ENCODE measurements around the gene MDGA2. TPM values are rescaled to one million over a fixed set of nuclear protein-coding genes. Genes with fewer than 3 reads are reported as not detected.

The MDGA2 gene
- total and polyA plus RNA-seq, 2 of the 8 experiments (the other 6 are each of a cell fraction or from before 2014, with no cell fraction given), result 0.11 to 0.69 TPM

- Histone ChIP-seq H4K5ac (ENCODE audit: insufficient read length, low read depth, low read length) (no peak overlapping the region), H3K79me1 (ENCODE audit: low read depth, low read length) (no peaks in the 10 kb centered on the region), H3K4me1 (replicated peaks in 1 of 4; ENCODE audit: control insufficient read depth in 3 of 4, insufficient read depth in 4 of 4, low read length in 3 of 4) (no peaks in the 10 kb centered on the region), H2BK15ac (ENCODE audit: low read length) (no peak overlapping the region), H2AFZ (ENCODE audit: low read length) (no peak overlapping the region), H3K18ac (ENCODE audit: extremely low read depth, low read length) (no peak overlapping the region), H3K9ac (replicated peaks in 1 of 4; ENCODE audit: extremely low read depth in 1 of 4, low read depth in 3 of 4, low read length in 3 of 4) (no peak overlapping the region), H3K27ac (ENCODE audit: low read depth, low read length) (no peak overlapping the region), H3K14ac (ENCODE audit: insufficient read length) (no peak overlapping the region), H3K9me3 (ENCODE audit: insufficient read depth in 2 of 2, low read depth in 1 of 2, low read length in 1 of 2) (peaks cover 5 to 8% of the 10 kb centered on the region in 2 experiments; a peak in 1 of 4 replicates), H2BK120ac (replicated peaks; ENCODE audit: low read depth, low read length) (no peak overlapping the region), H3K4me2 (ENCODE audit: insufficient read depth in 1 of 2, low read depth in 2 of 2, low read length in 2 of 2) (no peak overlapping the region), H3K23ac (ENCODE audit: insufficient read length) (no peak overlapping the region), H2BK20ac (ENCODE audit: low read length) (no peak overlapping the region), H4K91ac (replicated peaks; ENCODE audit: insufficient read length, low read length) (no peak overlapping the region), H2AK5ac (ENCODE audit: low read depth, low read length) (no peak overlapping the region), H3K79me2 (ENCODE audit: control insufficient read depth in 1 of 2, insufficient read depth in 2 of 2, low read length in 2 of 2) (no peaks in the 10 kb centered on the region), H2BK12ac (ENCODE audit: low read depth, low read length) (no peak overlapping the region), H4K8ac (ENCODE audit: extremely low read depth, insufficient read depth, low read length) (no peak overlapping the region), H4K20me1 (replicated peaks in 1 of 2; ENCODE audit: control insufficient read depth in 1 of 2, insufficient read depth in 2 of 2, low read length in 2 of 2) (no peaks in the 10 kb centered on the region), H3K4ac (replicated peaks; ENCODE audit: insufficient read length, low read depth, low read length) (no peak overlapping the region), H3K36me3 (ENCODE audit: control insufficient read depth in 2 of 4, insufficient read depth in 4 of 4, low read length in 3 of 4) (no peaks in the 10 kb centered on the region), H3K56ac (replicated peaks; ENCODE audit: insufficient read length, low read depth, low read length) (no peak overlapping the region), H3K27me3 (replicated peaks in 1 of 4; ENCODE audit: control insufficient read depth in 3 of 4, extremely low read depth in 1 of 4, insufficient read depth in 3 of 4, low read length in 3 of 4) (peaks cover 0 to 1% (median 0%) of the 10 kb centered on the region in 4 experiments; a peak in 1 of 7 replicates), H2BK5ac (ENCODE audit: low read depth, low read length) (no peak overlapping the region), H3K4me3 (ENCODE audit: extremely low read depth in 1 of 4, insufficient read depth in 2 of 4, low read depth in 3 of 4, low read length in 4 of 4) (no peak overlapping the region), H3K23me2 (ENCODE audit: low read depth, low read length) (no peaks in the 10 kb centered on the region; the same call in 1 of the 2 replicates)
- no peak for TF ChIP-seq RAD21 (IDR thresholded peaks at IDR 0.05 in 1 of 2, conservative IDR thresholded peaks at IDR 0.05 in 1 of 2; ENCODE audit: low read depth in 2 of 2, low read length in 2 of 2)
- TF ChIP-seq SP1 (IDR thresholded peaks at IDR 0.05; ENCODE audit: low read depth, low read length), result no peak
- no peak for TF ChIP-seq MAFK (IDR thresholded peaks at IDR 0.05; ENCODE audit: low read depth, low read length)
- no peak for TF ChIP-seq POLR2AphosphoS5 (IDR thresholded peaks at IDR 0.05; ENCODE audit: low read depth, low read length)
- TF ChIP-seq, protein P1, sequence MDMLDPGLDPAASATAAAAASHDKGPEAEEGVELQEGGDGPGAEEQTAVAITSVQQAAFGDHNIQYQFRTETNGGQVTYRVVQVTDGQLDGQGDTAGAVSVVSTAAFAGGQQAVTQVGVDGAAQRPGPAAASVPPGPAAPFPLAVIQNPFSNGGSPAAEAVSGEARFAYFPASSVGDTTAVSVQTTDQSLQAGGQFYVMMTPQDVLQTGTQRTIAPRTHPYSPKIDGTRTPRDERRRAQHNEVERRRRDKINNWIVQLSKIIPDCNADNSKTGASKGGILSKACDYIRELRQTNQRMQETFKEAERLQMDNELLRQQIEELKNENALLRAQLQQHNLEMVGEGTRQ (IDR thresholded peaks at IDR 0.05; ENCODE audit: low read length), result no peak
- TF ChIP-seq, protein P2, sequence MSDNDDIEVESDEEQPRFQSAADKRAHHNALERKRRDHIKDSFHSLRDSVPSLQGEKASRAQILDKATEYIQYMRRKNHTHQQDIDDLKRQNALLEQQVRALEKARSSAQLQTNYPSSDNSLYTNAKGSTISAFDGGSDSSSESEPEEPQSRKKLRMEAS (IDR thresholded peaks at IDR 0.05), result no peak
- no peak for TF ChIP-seq SP4 (IDR thresholded peaks at IDR 0.05; ENCODE audit: low read length)
- no peak for TF ChIP-seq PHF8 (conservative IDR thresholded peaks at IDR 0.05; ENCODE audit: low read depth, low read length)
- TF ChIP-seq, protein P3, sequence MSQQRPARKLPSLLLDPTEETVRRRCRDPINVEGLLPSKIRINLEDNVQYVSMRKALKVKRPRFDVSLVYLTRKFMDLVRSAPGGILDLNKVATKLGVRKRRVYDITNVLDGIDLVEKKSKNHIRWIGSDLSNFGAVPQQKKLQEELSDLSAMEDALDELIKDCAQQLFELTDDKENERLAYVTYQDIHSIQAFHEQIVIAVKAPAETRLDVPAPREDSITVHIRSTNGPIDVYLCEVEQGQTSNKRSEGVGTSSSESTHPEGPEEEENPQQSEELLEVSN (IDR thresholded peaks at IDR 0.05), result no peak
- TF ChIP-seq CBX8 (IDR thresholded peaks at IDR 0.05; ENCODE audit: borderline replicate concordance, low read depth, low read length), result no peak
- no peak for TF ChIP-seq SRF (IDR thresholded peaks at IDR 0.05; ENCODE audit: low read depth, low read length)
- TF ChIP-seq HDAC6 (IDR thresholded peaks at IDR 0.05; ENCODE audit: low read depth, low read length), result no peak
- WGBS, 2 experiments (ENCODE audit: extremely low coverage in 1 of 2, insufficient coverage in 1 of 2, insufficient read length in 1 of 2, insufficient replicate concordance in 2 of 2, low coverage in 1 of 2, low lambda C conversion rate in 2 of 2, missing lambda C conversion rate in 1 of 2), result 93% methylated on average over 2 of the region's 2 CpGs; no CpG with 5 or more reads in 1 of the 2 experiments
- ChIA-PET CTCF (ENCODE audit: partially characterized antibody) (no interaction called here), POLR2A (ENCODE audit: partially characterized antibody) (no interaction called here)
- FAIRE-seq (no peak), DNase-seq (ENCODE audit: low read depth in 1 of 2, low spot score in 2 of 2) (no peak)
Measured at GRCh38 chr14:47257013-47257412, 418.4 kb downstream of the MDGA2 start.

Measured in H1 (cell line).